Measurements from ENCODE around the gene NME1. TPM values are rescaled to one million over a fixed set of nuclear protein-coding genes. Genes with fewer than 3 reads are reported as not detected.

The NME1 gene
- total RNA-seq, 1 experiment from 2014 or later = 238 TPM

- H3K9me3 Mint-ChIP-seq = no peaks in the 10 kb centered on the region
- no peak overlapping the region for H3K27ac Mint-ChIP-seq
- peaks cover 44% of the 10 kb centered on the region for H3K36me3 Mint-ChIP-seq
- TF ChIP-seq ZNF219 (CRISPR knock-in tag; IDR thresholded peaks at IDR 0.05; ENCODE audit: borderline replicate concordance) (no peak), ATF6 (CRISPR knock-in tag; IDR thresholded peaks at IDR 0.05) (no peak)
- no peak overlapping the region for H3K4me3 Mint-ChIP-seq
- H3K4me1 Mint-ChIP-seq = no peaks in the 10 kb centered on the region
- CTCF ChIA-PET = no interaction called here
- H3K27me3 Mint-ChIP-seq (ENCODE audit: low read depth) = no peaks in the 10 kb centered on the region
- POLR2A ChIA-PET = interaction anchor here (1.5 kb wide), 1 partner anchor 11 kb away, joined by 5 read pairs; the partner anchor contains the start of gene NME2
- ATAC-seq (no peak), DNase-seq (ENCODE audit: low spot score) (no peak)
These were observed 2.1 kb downstream of the NME1 start for GRCh38 chr17:51155416-51155815.

GRCh38 chr17:51159604-51160003 lies 6.2 kb downstream of the NME1 start:
- Mint-ChIP-seq H3K27me3 (ENCODE audit: low read depth) (no peaks in the 10 kb centered on the region), H3K36me3 (peaks cover 69% of the 10 kb centered on the region)

More at GRCh38 chr17:51159604-51160003, 6.2 kb downstream of the NME1 start:
- DNase-seq (ENCODE audit: low spot score) = no peak
- no peak for ATAC-seq
- TF ChIP-seq CTCF (IDR thresholded peaks at IDR 0.05) (no peak), HMGXB4 (CRISPR knock-in tag; IDR thresholded peaks at IDR 0.05) (no peak), MAX (CRISPR knock-in tag; IDR thresholded peaks at IDR 0.05) (no peak), JAZF1 (CRISPR knock-in tag; IDR thresholded peaks at IDR 0.05) (no peak), KAT7 (CRISPR knock-in tag; IDR thresholded peaks at IDR 0.05; ENCODE audit: borderline replicate concordance) (no peak), IRF2 (CRISPR knock-in tag; IDR thresholded peaks at IDR 0.05; ENCODE audit: borderline replicate concordance, low read depth) (no peak), NR3C1 (CRISPR knock-in tag; conservative IDR thresholded peaks at IDR 0.05; ENCODE audit: low read depth) (no peak), NR2C2 (CRISPR knock-in tag; IDR thresholded peaks at IDR 0.05) (no peak), NFE2L1 (CRISPR knock-in tag; IDR thresholded peaks at IDR 0.05) (no peak), ZNF263 (CRISPR knock-in tag; IDR thresholded peaks at IDR 0.05; ENCODE audit: low read depth) (no peak), ZNF317 (CRISPR knock-in tag; IDR thresholded peaks at IDR 0.05; ENCODE audit: borderline replicate concordance, low read depth) (no peak), JUN (CRISPR knock-in tag; IDR thresholded peaks at IDR 0.05) (no peak), TEAD1 (CRISPR knock-in tag; IDR thresholded peaks at IDR 0.05) (no peak), PRRX2 (CRISPR knock-in tag; IDR thresholded peaks at IDR 0.05) (no peak), ZNF232 (CRISPR knock-in tag; IDR thresholded peaks at IDR 0.05) (no peak), ZNF532 (CRISPR knock-in tag; IDR thresholded peaks at IDR 0.05; ENCODE audit: borderline replicate concordance) (no peak), CREM (CRISPR knock-in tag; IDR thresholded peaks at IDR 0.05) (no peak), ZNF138 (CRISPR knock-in tag; conservative IDR thresholded peaks at IDR 0.05) (no peak)
- ChIA-PET POLR2A (no interaction called here), CTCF (no interaction called here)
- Mint-ChIP-seq H3K4me1 (no peaks in the 10 kb centered on the region), H3K4me3 (no peak overlapping the region), H3K9me3 (no peaks in the 10 kb centered on the region), H3K27ac (no peak overlapping the region)

All from WTC11 (cell line).